HL-60/S4 (cell line): ENCODE results near the gene PITPNB.

ENCODE experiments used
- in situ Hi-C: fragments of 300-500 bp; cut with MboI; formaldehyde crosslinking; loops from 2 replicates; pipeline ENCODE4 v1.14.3; 2022; ENCODE audit warnings: low sequenced_read_pairs

The PITPNB gene

GRCh38 chr22:27805841-27806240 lies 113.2 kb downstream of the PITPNB start:
- in situ Hi-C loops: no loop called here

DNA sequence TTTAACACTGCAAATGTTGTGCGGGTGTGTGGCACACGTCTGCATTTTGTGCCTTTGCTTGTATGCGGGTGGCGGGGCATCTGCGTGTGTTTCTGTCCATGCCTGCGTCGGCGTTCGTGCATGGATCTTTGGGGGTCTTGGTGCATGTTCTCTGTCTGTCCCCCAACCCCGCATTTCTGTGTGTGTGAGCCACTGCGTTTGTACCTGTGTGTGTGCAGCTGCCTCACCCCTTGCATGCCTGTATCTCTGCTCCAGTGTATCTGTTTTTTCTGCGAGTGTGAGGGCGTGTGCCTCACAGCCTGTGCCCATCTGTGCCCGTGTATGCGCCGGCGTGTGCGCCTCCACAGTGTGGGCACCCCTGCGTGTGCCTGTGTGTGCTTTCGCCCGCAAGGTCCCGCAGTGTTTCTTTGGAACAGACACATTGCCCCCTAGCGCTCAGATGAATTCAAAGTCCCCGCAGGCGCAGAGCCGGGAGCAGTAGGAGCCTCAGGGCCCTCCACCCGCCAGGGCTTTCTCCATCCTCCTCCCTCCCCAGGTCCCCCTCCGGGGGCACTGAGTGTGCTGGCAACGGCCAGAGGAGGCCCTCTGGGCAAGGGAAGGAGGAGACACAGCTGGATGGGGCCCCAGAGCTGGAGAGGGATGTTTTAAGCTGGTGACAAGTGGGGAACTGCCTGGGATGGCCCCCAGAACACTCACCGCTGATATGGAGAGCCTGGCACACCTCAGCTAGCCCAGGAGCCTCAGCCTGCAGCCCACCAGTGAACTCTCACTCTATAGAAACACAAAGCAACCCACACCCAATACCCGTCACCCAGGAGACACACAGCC lies 114.4 kb downstream of the PITPNB start:
- in situ Hi-C loops: no loop called here

- in situ Hi-C loops: no loop called here
These were observed 115.1 kb downstream of the PITPNB start for GRCh38 chr22:27803841-27804415.

DNA sequence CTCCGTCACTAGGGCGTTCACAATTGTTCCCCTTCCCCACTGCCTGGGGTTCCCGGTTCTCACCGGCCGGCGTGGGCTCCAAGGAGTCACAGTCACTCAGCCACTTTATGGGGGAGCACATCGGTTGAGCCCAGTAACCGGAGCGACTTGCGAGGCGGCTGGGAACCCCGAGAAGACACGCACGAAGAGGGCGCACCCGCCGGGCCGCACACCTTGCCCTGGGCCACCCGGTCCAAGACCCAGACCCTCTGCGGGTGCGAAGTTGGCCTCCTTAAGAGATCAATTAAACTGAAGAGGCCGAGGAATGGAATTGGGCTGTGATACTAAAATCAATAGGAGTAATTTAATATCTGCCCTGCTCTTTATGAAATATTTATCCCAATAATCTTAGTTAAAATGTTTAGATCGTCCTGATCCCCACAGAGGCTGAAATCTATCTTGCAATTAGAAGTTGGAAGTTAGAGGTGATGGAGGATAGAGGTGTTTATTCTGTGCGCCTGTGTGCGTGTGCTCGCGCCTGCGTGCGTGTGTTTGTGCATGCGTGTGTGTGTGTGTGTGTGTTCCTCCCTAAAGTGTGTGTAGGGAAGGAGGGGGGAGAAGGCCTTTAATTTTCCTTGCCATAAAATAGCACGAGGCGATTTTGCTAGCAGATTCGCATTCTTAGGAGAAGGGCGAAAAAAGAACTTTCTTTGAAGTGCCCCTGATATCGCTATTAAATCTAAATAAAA lies 116.5 kb downstream of the PITPNB start:
- in situ Hi-C loops: no loop called here
